HG03520 (cell line): ENCODE results near the gene TMED4.
"Not testable (repeated sequence)": the region's sequence is repeated elsewhere in the genome, so short reads cannot be mapped to it uniquely, and the experiment has no call there.

Experiments used
- ATAC-seq: cut with Tn5 transposase; IDR thresholded peaks from one replicate; pipeline ENCODE4 v1.9.1; 2021; ENCODE audit warnings: mild to moderate bottlenecking, moderate library complexity; ENCODE audit not compliant: unreplicated experiment

The TMED4 gene

DNA sequence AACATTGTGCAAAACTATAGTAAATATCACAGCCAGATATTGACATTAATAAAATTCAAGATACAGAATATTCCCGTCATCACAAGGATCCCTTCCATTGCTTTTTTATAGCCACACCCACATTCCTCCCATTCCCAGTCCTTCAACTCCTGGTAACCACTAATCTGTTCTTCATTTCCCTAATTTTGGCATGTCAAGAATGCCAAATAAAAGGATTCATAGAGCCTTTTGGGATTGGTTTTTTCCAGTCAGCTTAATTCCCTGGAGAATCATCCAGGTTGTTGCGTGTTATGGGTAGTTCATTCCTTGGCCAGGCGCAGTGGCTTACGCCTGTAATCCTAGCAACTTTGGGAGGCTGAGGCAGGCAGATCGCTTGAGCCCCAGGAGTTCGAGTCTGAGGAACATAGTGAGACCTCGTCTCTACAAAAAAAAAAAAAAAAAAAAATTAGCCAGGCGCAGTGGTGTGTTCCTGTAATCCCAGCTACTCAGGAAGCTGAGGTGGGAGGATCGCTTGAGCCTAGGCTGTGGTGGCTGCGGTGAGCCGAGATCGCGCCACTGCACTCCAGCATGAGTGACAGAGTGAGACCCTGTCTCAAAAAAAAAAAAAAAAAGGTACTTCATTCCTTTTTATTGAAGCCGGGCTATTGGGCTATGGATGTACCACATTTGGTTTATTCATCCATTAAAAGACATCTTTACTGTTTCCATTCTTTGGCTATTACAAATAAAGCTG, 27.1 kb upstream of the TMED4 start:
- ATAC-seq = no peak

DNA sequence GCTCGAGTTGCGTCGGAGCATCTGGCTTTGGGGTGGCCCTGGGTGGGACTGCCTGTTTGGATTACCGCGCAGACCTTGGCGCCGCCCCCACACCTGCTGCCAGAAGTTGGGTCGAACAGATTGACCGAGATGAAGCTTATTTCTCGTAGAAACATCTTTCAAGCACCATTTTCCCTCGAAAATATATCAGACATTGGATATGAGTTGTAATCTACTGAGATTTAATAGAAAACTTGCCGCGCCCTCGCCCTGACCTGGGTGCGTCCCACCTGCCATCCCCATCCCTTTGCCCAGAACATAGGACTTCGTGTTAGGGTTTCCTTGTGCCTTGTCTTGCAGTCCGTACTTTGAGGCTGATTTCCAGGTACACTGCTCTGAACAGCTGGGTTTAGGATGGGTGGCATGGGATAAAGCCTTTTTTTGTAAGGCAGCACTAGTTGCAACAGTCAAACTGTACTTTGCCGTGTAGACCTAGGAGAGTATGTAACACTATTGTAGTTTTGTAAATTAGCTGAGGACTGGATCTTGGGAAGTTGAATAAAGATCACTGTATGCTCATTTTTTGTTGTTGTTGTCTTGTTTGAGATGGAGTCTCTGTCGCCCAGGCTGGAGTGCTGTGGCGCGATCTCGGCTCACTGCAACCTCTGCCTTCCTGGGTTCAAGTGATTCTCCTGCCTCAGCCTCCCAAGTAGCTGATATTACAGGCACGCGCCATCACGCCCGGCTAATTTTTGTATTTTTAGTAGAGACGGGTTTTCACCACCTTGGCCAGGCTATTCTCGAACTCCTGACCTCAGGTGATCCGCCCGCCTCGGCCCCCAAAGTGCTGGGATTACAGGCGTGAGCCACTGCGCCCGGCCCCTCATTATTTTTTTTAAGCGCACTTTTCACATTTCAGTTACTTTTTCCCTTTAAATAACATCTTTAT, 25.4 kb upstream of the TMED4 start:
- no peak for ATAC-seq

DNA sequence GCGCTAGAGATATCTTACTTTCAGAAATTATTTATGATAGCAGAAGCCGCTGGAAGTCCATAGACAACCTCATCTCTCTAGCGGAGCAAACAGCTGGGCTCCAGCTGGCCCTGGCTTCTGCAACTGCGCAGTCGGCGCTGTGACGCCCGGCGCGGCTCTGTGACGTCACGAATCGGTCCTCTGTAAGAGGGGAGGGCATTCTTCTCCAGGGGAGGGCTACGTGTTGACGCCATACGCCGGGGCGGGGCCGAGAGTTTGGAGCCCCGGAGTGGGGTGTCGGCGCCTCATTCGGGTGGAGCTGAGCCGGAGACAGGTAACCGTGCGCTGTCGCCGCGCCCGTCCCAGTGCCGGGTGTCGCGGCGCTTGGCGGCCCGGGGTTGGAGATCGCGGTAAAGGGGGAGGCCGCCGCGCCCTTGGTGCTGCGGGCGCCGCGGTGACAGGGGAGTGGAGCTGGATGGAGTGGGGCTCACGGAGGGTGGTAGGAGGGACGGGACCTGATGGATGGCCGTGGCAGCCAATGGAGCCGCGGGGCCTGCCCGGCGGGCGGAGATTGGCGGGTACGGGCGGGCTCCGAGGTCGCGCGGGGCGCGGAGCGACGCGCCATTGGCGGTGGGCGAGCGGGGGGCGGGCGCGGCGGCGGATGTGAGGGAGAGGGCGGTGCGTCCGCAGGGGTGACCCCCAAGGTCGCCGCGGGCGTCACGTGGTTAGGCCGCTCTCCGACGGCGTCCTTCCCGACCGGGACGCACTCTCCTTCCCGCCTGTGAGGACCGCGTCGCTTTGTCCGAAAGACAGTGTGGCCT, 24.5 kb upstream of the TMED4 start, which contains the start of gene OGDH:
OGDH (plus strand) TSS at position 287 of the 800 bp plus-strand sequence. CDS start 17,717 bp downstream, outside the sequence.
- ATAC-seq = peak; percentile 90

DNA sequence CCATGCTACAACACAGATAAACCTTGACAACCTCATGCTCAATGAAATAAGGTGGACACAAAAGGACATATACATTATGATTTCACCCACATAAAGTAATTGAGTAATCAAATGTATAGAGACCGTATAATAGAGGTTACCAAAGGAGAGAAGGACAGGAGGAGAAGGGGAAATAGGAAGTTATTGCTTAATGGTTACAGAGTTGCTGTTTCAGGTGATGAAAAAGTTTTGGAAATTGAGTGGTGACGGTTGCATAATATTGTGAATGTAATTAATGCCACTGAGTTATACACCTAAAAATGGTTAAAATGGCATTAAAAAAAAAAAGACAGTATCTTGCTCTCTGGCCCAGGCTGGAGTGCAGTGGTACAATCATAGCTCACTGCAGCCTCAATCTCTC, 22.9 kb upstream of the TMED4 start:
- no peak for ATAC-seq

DNA sequence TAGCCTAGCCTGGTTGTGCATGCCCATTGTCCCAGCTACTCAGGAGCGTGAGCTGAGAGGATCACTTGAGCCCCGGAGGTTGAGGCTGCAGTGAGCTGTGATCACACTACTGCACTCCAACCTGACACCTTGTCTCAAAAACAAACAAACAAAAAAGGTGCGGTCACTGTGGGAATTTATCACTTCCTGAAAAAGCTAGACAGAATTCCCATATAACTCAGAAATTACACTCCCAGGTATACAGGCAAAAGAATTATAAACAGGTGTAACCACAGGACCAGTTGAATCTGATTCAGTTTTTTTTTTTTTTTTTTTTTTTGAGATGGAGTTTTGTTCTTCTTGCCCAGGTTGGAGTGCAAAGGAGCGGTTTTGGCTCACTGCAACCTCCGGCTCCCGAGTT, 21.2 kb upstream of the TMED4 start:
- no peak for ATAC-seq

DNA sequence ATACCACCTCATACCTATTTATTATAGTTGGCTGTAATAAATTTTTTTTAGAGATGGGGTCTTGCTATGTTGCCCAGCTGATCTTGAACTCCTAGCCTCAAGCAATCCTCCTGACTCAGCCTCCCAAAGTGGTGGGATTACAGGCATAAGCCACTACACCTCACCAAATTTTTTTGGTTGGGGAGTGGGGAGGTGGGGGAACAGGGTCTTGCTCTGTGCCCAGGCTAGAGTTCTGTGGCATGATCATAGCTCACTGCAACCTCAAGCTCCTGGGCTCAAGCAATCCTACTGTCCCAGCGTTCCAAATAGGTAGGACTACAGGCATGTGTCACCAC, 20.5 kb upstream of the TMED4 start:
- no peak for ATAC-seq

DNA sequence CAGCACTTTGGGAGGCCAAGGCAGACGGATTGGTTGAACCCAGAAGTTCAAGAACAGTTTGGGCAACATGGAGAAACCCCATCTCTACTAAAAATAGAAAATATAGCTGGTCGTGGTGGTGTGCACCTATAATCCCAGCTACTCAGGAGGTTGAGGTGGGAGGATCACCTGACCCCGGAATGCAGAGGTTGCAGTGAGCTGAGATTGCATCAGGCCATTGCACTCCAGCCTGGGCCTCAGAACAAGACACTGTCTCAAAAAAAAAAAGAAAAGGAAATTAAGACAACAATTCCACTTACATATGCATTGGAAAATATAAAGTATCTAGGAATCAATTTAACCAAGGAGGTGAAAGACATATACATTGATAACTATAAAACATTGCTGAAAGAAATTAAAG, 17.2 kb upstream of the TMED4 start:
- ATAC-seq = no peak

DNA sequence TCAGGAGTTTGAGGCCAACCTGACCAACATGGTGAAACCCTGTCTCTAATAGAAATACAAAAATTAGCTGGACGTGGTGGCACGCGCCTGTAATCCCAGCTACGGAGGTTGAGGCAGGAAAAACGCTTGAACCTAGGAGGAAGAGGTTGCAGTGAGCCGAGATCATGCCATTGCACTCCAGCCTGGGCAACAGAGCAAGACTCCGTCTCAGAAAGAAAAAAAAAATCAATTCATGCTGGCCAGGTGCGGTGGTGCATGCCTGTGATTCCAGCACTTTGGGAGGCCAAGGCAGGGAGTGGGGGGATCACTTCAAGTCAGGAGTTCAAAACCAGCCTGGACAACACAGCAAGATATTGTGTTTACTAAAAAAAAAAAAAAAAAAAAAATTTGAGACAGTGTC, 15.2 kb upstream of the TMED4 start:
- ATAC-seq = not testable (repeated sequence)

DNA sequence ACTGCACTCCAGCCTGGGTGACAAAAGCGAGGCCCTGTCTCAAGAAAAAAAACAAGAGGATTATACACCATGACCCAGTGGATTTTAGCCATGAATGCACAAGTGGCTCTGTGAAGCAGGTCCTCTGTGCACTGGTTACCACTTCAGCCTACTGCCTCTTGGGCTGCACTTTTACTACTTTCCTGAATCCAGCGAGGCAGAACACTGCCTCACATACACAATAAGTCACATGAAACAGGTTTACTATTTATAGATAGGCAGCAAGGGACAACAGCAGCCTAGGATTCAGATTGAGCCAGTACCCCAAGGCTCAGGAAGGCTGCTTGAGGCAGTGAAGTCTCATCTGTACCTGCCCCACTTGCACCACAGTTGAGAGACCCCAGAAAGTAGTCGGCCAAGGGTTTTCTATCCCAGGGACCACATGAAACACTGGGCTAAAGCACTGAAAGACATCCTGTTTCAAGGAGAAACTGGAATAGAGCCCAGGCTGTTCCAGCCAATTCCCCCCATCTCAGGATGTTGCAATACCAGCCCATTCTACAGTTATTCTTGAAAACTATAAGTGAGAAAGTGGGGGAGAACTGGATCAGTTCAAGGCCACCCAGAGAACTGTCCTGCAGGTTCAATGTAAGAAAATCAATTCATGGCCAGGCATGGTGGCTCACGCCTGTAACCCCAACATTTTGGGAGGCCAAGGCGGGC, 14.1 kb upstream of the TMED4 start:
- ATAC-seq = no peak

DNA sequence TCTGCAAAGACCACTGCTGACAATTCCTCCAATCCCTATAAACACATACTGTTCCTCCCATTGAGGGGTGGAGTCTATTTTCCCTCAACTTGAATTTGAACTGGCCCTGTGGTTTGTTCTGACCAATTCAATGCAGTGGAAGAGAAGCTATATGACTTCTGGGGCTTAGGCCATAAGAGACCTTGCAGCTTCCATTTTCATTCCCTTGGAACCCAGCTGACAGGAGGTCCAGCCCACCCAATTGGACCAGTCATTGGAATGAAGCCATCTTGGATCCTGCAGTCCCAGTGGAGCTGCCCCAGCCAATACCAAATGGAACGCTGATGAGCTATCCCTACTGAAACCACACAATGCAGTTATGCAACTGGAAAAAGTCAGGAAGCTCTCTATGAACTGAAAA, 8.9 kb upstream of the TMED4 start:
- no peak for ATAC-seq

DNA sequence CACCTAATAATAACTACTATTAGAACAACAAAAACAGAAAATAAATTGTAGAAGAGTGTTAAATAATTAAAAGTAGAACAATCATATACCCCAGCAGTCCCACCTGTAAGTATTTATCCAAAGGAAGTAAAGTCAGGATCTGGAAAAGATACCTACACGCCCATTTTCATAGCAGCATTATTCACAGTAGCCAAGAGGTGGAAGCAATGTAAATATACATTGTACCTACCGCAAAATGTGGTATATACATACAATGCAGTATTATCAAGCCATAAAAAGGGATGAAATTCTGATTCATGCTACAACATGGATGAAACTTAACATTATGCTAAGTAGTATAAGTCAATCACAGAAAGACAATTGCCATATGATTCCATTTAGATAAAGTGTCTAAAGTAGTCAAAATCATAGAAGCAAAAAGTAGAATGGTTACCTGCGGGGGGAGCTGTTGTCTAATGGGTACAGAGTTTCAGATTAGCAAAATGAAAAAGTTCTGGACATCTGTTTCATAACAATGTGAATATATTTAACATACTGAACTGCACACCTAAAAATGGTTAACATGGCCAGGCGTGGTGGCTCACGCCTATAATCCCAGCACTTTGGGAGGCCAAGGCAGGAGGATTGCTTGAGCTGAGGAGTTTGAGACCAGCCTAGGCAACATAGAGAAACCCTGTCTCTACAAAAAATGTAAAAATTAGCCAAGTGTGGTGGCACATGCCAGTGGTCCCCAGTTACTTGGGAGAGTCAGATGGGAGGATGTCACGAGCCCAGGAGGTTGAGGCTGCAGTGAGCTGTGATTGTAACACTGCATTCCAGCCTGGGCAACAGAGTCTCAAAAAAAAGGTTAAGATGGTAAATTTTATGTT, 6.0 kb upstream of the TMED4 start:
- ATAC-seq = no peak

DNA sequence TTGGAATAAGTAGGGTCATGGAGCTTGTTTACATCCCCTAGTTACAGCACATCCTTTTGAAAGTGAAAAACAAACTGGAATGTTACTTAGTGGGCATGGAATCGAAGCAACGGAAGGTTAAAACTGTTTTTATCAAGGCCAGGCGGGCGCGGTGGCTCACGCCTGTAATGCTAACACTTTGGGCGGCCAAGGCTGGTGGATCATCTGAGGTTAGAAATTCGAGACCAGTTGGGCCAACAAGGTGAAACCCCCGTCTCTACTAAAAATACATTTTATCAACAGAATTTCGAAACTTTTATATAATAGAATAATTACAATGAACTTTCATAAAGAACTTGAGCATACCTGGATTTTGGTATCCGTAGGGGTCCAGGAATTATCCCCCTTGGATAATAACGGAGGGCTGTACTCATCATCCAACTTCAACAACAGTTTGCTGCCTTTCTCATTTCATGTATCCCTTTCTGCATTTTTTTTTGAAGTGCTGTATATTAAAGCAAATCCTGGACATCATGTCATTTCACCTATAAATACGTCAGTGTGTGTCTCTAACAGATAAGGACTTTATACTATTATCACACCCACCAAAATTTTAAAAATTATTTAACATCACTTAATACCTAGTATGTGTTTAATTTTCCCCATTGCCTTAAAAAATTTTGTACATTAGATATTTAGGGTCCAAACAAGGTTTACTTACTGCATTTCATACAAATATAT, 1.3 kb upstream of the TMED4 start:
- no peak for ATAC-seq

DNA sequence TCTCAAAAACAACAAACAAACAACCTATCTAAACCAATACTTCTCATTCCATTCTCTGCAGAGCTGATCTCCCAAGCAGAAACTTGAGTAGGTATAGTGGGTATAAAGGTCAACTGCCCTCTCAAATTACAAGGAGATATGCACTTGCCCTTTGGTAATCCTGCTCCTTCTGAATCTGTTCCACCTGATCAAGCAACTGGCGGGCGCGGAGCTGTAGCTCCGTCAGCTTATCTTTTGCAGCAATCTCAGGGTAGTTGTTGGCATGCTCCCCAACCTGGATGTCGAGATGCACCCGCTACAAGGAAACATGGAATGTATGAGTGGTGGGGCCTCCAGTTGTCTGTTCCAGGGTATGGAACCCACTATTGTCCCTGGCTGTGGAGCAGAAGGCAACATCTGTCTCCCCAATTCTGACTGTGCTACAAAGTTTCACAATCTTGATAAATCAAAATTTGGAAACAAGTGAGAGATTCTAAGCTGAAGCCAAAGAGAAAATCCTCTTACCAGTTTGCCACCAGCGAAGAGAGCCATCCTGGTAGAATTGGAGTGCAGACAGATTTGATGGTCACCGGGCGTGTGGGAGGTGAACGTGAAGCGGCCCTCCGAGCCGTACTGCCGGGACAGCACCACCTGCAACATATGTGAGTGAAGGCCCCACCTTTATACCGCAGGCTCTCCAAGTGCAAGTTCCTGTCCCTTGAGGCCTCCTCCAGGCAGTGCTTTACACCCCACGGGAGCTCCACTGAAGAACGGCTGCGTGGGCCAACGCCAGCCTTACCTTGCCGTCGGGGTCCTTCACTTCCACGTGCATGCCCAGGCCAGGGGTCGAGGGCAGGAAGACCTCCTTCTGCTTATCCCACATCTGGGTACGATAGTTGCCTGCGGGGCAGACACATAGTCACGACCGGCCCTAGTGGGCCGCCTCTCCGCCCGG, 819 bp downstream of the TMED4 start:
- ATAC-seq = peak; percentile 20

DNA sequence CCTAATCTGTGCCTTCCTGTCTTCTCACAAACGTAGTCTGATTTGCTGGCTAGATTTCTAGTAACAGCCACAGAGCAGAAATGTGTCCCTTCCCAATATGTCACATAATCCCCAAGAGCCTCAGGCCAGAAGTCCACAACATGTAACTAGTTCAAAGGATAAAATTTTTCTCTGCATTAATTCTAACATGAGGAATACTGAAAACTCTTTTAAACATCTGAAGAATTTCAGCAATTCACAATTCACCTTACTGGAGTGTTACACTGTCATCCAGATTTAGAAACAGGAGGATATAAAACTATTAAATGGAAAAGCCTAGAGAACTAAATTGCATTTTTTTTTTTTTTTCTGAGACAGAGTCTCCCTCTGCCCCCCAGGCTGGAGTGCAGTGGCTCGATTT, 5.8 kb downstream of the TMED4 start:
- no peak for ATAC-seq

DNA sequence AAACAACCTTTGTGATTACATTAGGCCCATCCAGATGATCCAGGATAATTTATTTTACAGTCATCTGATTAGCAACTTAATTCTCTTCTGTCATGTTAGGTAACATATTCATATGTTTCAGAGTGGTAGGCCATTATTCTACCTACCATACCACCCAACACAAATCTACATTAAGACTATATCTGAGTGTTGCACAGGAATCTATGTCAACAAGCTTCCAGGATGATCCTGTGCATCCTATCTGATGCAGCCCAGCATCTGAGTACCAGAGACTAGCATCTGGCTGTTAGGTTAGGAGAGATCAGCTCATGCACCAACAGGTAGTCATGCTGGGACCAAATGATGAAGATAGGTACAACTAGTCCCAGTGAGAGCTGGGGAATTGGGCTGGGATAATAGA, 7.0 kb downstream of the TMED4 start:
- no peak for ATAC-seq

DNA sequence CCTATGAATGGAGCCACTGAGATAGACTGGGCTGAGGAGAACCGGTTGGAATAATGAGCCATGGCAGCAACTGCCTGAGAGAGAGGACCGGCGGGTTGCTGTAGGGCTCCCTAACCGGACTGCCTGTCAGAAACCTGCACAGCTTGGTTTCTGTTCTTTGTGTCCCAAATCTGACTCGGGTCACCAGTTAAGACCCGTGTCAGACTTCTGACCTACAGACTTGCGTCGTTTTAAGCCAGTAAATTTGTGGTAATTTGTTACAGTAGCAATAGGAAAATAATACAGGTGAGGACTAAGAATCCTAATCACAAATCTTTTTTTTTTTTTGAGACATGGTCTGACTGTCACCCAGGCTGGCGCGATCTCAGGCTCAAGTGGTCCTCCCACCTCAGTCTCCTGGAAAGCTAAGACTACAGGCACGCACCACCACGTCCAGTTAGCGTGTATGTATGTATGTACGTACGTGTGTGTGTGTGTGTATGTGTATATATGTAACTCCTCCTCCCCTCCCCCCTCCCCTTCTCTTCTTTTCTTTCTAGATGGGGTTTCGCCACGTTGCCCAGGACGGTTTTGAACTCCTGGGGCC, 7.7 kb downstream of the TMED4 start:
- ATAC-seq = no peak

DNA sequence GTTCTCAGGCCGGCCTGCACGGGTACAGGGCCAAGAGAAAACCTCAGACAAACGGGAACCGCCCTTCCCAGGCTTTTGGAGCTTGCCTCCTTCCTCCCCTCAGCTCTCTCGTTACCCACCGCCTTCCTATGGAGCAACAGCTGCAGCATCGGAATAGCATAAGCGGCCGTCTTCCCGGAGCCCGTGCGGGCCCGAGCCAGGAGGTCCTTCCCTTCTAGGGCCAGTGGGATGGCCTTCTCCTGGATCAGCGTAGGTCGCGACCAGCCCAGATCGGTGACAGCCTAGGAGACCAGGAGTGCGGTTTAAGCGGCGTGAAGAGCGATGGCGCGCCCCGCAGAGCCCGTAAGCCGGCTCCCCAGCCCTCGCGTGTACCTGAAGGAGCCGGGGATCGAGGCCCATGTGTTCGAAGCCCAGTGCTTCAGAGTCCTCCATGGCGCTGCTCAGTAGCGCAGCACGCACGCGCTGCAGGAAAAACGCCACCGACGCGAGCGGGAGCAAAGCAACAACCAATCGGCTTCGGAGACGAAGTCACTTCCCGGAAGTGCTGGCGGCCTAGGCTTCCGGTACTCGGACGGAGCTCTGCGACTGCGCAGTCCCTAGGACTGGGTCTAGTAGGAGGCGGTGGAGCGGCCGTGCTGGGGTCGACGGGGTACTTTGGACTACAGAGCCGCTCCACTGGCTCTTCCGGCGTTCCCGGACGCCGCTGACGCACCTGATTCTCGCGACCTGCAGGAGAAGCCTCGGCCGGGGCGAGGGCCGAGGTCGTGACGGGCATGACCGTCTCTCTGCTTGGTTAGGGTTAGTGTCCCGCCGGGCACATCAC, 8.4 kb downstream of the TMED4 start, which contains the start of gene DDX56:
DDX56 (minus strand) TSS at position 445 of the 823 bp plus-strand sequence; CDS start at position 432, 13 bp downstream.
- ATAC-seq = peak; percentile 94
